HepG2 (cell line): ENCODE results near the gene PTPRN. TPM values are rescaled to one million over a fixed set of nuclear protein-coding genes. Genes with fewer than 3 reads are reported as not detected.

Source experiments
- ATF7-NPFF ChIP-seq: sonication (generic); formaldehyde crosslinking; IDR thresholded peaks from 2 replicates; pipeline ENCODE4 v1.8.1; 2023; ENCODE audit warnings: mild to moderate bottlenecking, low read depth, missing genetic modification reagents, moderate library complexity
- EP300 ChIP-seq, 3 experiments: sonication (generic) in 1 of 3; formaldehyde crosslinking in 1 of 3; IDR thresholded peaks; 2 replicates each; pipeline versions ENCODE4 v1.5.1 to v1.6.1; 2011 to 2020; ENCODE audit warnings: low read depth in 2 of 3, low read length in 2 of 3, borderline replicate concordance in 1 of 3, improper control_type of control experiment in 1 of 3, mild to moderate bottlenecking in 1 of 3, missing genetic modification reagents in 1 of 3, moderate library complexity in 1 of 3
- SMYD3 ChIP-seq: sonication (generic); formaldehyde crosslinking; IDR thresholded peaks from 2 replicates; pipeline ENCODE4 v1.8.1; 2023; ENCODE audit warnings: mild to moderate bottlenecking, missing genetic modification reagents
- STAG1 ChIP-seq: sonication (generic); formaldehyde crosslinking; IDR thresholded peaks from 2 replicates; pipeline ENCODE4 v1.4.0; 2020; ENCODE audit warnings: missing genetic modification reagents
- WIZ ChIP-seq: sonication (generic); formaldehyde crosslinking; IDR thresholded peaks from 2 replicates; pipeline ENCODE4 v1.5.1; 2020; ENCODE audit warnings: mild to moderate bottlenecking, missing genetic modification reagents
- ZSCAN25 ChIP-seq: sonication (generic); formaldehyde crosslinking; IDR thresholded peaks from 2 replicates; pipeline ENCODE4 v1.8.0; 2022; ENCODE audit warnings: mild to moderate bottlenecking, missing genetic modification reagents
- polyA plus RNA-seq, 8 experiments: library from polyadenylated mRNA; depleted of rRNA in 3 of 8; stranded (reverse) in 7 of 8; unstranded in 1 of 8; fragments of >200 nt; fragmentation: Illumina TruSeq in 4 of 8; extraction: Trizol in 4 of 8; gene quantifications; 2 replicates each; pipeline versions ENCODE4 v1.2.1 to v1.2.3, GENCODE V29; 2011 to 2016; ENCODE audit warnings: low read depth in 4 of 8, missing spikeins in 1 of 8, mixed read lengths in 1 of 8; ENCODE audit not compliant: insufficient read depth in 1 of 8
- total RNA-seq, 5 experiments: library from RNA; depleted of rRNA; stranded (reverse); fragments of >200 nt; fragmentation: Illumina TruSeq; extraction: Trizol; gene quantifications; 2 replicates each; pipeline ENCODE4 v1.2.3, GENCODE V29; 2016; ENCODE audit warnings: low read depth in 1 of 5
- TF ChIP-seq, protein P1 (sequence below): sonication (generic); formaldehyde crosslinking; IDR thresholded peaks from 2 replicates; pipeline ENCODE4 v1.8.0; 2022; ENCODE audit warnings: missing genetic modification reagents, low read depth, mild to moderate bottlenecking, borderline replicate concordance
- TF ChIP-seq, protein P2 (sequence below): sonication (generic); formaldehyde crosslinking; IDR thresholded peaks from 2 replicates; pipeline ENCODE4 v1.5.0; 2020; ENCODE audit warnings: mild to moderate bottlenecking, missing genetic modification reagents, moderate library complexity
- TF ChIP-seq, protein P3 (sequence below): sonication (generic); formaldehyde crosslinking; IDR thresholded peaks from 2 replicates; pipeline ENCODE4 v1.5.1; 2020; ENCODE audit warnings: mild to moderate bottlenecking, missing genetic modification reagents, borderline replicate concordance
- TF ChIP-seq, protein P4 (sequence below): sonication (generic); formaldehyde crosslinking; IDR thresholded peaks from 2 replicates; pipeline ENCODE4 v1.8.0; 2022; ENCODE audit warnings: missing genetic modification reagents, mild to moderate bottlenecking, inconsistent platforms, borderline replicate concordance
- TF ChIP-seq, protein P5 (sequence below): IDR thresholded peaks from 2 replicates; pipeline ENCODE4 v1.6.1; 2016; ENCODE audit warnings: low read depth, missing genetic modification reagents, missing compliant biosample characterization
- TF ChIP-seq, protein P6 (sequence below): sonication (generic); formaldehyde crosslinking; IDR thresholded peaks from 2 replicates; pipeline ENCODE4 v1.5.1; 2020; ENCODE audit warnings: mild to moderate bottlenecking, missing genetic modification reagents

Gene PTPRN
- total and polyA plus RNA-seq, 2 of the 13 experiments (the other 11 are each of a cell fraction or from before 2014, with no cell fraction given): 0.26 TPM; not detected in 1

DNA sequence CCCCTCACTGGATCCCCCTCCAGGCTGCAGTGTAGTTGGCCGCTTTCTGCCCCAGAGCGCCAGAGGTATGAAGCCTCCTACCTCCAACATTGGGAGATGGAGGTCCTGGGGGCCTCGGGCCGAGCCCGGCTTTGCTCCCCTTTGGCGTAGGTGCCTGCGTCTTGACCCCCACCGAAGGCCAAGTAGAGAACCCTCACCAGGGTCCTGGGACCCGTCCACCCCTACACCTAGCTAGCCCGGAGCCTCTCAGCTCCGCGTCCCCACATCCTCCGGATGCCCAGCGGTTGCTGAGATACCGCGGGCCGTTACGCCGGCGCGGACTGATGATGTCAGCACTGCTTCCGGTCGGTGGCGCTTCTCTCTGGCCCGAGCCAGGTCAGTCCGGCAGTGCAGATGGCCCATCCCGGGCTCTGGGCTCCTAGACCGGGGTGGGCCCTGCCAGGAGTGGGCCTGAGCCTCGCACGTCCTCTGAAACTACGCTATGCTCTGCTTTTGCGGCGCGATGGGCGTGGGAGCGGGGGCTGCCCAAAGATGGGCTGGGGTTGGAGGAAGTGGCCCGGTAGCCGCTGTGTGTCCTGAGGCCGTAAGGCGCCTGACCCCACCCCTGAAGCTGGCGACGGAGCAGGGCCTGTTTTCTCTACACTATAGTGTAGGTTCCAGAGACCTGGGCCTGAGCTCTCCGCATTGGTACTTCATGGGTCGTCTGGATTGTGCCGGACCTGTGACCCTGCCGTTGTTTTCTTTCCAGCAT is 63.9 kb downstream of the PTPRN start, which contains the start of the genes GLB1L and STK16 (continued):
- TF ChIP-seq, protein P1, sequence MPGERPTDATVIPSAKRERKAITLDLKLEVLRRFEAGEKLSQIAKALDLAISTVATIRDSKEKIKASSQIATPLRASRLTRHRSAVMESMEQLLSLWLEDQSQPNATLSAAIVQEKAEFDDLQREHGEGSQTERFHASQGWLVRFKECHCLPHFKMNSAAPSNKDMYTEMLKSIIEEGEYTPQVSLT (CRISPR knock-in tag): no peak
- TF ChIP-seq ZSCAN25 (CRISPR knock-in tag) (peak; percentile 82), STAG1 (CRISPR knock-in tag) (no peak; the same call in 1 of the 2 replicates), SMYD3 (no peak), ATF7-NPFF (CRISPR knock-in tag) (peak; percentile 91), EP300 (IDR thresholded peaks at IDR 0.05; ENCODE audit: low read depth in 2 of 2, low read length in 2 of 2) (no peak), EP300 (CRISPR knock-in tag; IDR thresholded peaks at IDR 0.05; ENCODE audit: borderline replicate concordance) (no peak), WIZ (peak; percentile 70; the same call in 1 of the 2 replicates)
- TF ChIP-seq, protein P2, sequence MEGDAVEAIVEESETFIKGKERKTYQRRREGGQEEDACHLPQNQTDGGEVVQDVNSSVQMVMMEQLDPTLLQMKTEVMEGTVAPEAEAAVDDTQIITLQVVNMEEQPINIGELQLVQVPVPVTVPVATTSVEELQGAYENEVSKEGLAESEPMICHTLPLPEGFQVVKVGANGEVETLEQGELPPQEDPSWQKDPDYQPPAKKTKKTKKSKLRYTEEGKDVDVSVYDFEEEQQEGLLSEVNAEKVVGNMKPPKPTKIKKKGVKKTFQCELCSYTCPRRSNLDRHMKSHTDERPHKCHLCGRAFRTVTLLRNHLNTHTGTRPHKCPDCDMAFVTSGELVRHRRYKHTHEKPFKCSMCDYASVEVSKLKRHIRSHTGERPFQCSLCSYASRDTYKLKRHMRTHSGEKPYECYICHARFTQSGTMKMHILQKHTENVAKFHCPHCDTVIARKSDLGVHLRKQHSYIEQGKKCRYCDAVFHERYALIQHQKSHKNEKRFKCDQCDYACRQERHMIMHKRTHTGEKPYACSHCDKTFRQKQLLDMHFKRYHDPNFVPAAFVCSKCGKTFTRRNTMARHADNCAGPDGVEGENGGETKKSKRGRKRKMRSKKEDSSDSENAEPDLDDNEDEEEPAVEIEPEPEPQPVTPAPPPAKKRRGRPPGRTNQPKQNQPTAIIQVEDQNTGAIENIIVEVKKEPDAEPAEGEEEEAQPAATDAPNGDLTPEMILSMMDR: no peak; the same call in 1 of the 2 replicates
- TF ChIP-seq, protein P3, sequence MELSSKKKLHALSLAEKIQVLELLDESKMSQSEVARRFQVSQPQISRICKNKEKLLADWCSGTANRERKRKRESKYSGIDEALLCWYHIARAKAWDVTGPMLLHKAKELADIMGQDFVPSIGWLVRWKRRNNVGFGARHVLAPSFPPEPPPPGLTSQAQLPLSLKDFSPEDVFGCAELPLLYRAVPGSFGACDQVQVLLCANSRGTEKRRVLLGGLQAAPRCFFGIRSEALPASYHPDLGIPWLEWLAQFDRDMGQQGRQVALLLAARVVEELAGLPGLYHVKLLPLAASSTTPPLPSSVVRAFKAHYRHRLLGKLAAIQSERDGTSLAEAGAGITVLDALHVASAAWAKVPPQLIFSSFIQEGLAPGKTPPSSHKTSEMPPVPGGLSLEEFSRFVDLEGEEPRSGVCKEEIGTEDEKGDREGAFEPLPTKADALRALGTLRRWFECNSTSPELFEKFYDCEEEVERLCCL (CRISPR knock-in tag): no peak; the same call in 1 of the 2 replicates
- TF ChIP-seq, protein P4, sequence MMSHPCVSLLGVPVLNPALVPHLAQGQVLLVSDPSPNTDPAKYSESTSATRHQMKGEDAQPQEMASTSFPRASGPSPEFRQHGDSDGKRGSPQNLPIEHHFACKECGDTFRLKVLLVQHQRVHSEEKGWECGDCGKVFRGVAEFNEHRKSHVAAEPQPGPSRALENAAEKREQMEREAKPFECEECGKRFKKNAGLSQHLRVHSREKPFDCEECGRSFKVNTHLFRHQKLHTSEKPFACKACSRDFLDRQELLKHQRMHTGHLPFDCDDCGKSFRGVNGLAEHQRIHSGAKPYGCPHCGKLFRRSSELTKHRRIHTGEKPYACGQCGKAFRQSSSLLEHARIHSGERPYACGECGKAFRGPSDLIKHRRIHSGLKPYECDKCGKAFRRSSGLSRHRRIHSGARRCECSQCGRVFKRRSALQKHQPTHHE (CRISPR knock-in tag): peak; percentile 86
- TF ChIP-seq, protein P5, sequence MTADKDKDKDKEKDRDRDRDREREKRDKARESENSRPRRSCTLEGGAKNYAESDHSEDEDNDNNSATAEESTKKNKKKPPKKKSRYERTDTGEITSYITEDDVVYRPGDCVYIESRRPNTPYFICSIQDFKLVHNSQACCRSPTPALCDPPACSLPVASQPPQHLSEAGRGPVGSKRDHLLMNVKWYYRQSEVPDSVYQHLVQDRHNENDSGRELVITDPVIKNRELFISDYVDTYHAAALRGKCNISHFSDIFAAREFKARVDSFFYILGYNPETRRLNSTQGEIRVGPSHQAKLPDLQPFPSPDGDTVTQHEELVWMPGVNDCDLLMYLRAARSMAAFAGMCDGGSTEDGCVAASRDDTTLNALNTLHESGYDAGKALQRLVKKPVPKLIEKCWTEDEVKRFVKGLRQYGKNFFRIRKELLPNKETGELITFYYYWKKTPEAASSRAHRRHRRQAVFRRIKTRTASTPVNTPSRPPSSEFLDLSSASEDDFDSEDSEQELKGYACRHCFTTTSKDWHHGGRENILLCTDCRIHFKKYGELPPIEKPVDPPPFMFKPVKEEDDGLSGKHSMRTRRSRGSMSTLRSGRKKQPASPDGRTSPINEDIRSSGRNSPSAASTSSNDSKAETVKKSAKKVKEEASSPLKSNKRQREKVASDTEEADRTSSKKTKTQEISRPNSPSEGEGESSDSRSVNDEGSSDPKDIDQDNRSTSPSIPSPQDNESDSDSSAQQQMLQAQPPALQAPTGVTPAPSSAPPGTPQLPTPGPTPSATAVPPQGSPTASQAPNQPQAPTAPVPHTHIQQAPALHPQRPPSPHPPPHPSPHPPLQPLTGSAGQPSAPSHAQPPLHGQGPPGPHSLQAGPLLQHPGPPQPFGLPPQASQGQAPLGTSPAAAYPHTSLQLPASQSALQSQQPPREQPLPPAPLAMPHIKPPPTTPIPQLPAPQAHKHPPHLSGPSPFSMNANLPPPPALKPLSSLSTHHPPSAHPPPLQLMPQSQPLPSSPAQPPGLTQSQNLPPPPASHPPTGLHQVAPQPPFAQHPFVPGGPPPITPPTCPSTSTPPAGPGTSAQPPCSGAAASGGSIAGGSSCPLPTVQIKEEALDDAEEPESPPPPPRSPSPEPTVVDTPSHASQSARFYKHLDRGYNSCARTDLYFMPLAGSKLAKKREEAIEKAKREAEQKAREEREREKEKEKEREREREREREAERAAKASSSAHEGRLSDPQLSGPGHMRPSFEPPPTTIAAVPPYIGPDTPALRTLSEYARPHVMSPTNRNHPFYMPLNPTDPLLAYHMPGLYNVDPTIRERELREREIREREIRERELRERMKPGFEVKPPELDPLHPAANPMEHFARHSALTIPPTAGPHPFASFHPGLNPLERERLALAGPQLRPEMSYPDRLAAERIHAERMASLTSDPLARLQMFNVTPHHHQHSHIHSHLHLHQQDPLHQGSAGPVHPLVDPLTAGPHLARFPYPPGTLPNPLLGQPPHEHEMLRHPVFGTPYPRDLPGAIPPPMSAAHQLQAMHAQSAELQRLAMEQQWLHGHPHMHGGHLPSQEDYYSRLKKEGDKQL (CRISPR knock-in tag): peak; percentile 57; the same call in 1 of the 2 replicates
- TF ChIP-seq, protein P6, sequence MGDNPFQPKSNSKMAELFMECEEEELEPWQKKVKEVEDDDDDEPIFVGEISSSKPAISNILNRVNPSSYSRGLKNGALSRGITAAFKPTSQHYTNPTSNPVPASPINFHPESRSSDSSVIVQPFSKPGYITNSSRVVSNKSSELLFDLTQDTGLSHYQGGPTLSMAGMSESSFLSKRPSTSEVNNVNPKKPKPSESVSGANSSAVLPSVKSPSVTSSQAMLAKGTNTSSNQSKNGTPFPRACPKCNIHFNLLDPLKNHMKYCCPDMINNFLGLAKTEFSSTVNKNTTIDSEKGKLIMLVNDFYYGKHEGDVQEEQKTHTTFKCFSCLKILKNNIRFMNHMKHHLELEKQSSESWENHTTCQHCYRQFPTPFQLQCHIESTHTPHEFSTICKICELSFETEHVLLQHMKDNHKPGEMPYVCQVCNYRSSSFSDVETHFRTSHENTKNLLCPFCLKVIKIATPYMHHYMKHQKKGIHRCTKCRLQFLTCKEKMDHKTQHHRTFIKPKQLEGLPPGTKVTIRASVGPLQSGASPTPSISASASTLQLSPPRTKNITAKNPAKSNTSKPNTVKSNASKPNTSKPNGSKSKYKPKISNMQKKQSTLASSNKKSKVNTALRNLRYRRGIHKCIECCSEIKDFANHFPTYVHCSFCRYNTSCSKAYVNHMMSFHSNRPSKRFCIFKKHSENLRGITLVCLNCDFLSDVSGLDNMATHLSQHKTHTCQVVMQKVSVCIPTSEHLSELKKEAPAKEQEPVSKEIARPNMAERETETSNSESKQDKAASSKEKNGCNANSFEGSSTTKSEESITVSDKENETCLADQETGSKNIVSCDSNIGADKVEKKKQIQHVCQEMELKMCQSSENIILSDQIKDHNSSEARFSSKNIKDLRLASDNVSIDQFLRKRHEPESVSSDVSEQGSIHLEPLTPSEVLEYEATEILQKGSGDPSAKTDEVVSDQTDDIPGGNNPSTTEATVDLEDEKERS: peak; percentile 91
